GM21723 (cell line): Measurements from ENCODE around the gene PPARA.
A peak's percentile ranks its signal among the peaks of the same experiment; 100 is the strongest.
"Not testable (repeated sequence)": the region's sequence is repeated elsewhere in the genome, so short reads cannot be mapped to it uniquely, and the experiment has no call there.

ENCODE experiments used
- ATAC-seq: cut with Tn5 transposase; IDR thresholded peaks from one replicate; pipeline ENCODE4 v1.9.1; 2021; ENCODE audit warnings: mild to moderate bottlenecking, moderate library complexity; ENCODE audit not compliant: unreplicated experiment

Gene PPARA

GRCh38 chr22:46240506-46240905 lies 90.2 kb downstream of the PPARA start:
- no peak for ATAC-seq

GRCh38 chr22:46240907-46241306 lies 90.6 kb downstream of the PPARA start:
- no peak for ATAC-seq

DNA sequence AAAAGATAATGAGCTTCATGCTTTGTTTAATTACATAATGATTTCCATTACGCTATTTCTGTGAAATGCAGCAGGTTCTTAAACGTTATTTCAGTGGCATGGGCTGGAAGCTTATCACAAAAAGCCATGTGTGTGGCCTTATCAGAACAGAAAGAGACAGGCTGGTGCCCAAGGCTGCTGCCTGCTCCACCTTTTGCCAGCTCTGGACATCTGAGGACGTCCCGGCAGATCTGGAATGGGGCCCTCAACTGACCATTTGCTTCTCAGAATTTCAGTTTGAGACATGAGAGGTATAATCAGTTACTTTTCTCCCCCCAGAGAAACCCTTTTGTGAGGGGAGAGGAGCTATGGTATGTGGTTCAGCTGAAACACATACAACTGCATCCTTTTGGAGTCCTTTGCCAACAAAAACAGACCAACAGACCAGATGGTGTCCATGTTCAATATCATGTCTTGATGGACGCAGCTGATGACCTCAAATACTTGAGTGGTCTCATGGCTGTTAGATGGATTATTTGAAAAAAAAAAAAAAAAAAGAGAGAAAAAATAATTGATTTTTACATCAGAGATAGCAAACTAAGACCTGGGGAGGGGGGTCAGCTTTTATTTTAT lies 91.2 kb downstream of the PPARA start:
- no peak for ATAC-seq

- no peak for ATAC-seq
These were observed 91.8 kb downstream of the PPARA start for GRCh38 chr22:46242076-46242475.

- ATAC-seq = no peak
These were observed 94.4 kb downstream of the PPARA start for GRCh38 chr22:46244771-46245170.

DNA sequence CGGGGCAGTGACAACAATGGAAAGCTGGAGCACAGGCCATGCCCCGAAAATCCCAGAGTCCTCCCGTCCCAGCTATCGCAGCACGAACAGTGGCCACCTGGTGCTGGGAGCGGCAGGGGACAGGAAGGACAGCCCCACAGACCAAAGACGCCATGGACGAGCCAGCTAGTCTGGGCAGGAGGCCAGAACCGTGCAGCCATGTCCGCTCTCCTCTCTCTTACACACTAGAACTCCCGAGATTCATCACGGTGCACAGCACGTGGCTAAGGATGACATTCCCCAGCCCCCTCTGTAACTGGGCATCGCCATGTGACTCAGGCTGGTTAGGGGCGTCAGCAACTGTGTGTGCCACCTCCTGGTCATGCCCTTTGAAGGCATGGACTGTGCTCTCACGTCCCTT lies 95.2 kb downstream of the PPARA start:
- ATAC-seq = no peak

DNA sequence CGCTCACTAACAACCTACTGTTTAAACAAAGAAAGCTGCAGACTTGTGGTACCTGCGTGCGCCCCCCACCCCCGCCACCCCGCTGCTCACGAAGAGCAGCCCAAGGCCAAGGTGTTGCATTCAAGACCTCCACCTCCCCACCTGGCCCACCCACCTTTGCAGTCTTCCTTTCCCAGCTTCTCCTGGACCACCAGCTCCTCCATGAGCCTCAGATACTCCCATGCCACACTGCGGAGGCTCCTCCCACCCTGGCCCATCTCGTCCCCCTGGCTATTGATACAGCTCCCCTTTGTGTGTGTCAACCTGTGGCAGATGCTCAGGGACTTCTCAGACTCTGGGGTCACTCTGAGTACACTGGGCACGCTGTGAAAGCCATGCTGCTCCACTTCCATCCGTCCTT lies 95.9 kb downstream of the PPARA start:
- no peak for ATAC-seq

DNA sequence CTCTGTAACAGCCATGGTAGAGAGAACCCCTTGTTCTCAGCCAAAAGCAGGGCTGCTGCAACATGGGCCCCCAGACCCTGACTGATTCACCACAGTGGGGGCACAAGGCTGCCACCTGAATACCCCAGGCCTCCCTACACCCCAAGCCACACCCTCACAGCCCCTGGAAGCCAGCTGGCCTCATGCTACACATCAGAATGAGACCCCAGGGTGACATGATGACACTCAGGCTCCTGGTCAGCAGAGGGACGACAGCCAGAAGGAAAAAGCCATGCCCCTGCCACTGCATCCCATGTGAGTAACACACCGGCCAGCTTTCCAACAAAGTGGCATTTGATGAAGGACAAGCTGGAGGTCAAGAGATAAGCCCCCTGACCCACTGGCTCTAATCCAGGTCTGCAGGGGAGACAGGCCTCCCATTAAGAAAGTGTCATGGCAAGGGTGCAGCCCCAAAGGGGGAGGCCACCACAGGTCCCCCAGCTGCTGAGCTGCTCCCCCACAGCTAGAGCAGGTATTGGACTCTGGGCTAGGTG lies 97.2 kb downstream of the PPARA start:
- no peak for ATAC-seq

GRCh38 chr22:46250035-46250782 lies 99.9 kb downstream of the PPARA start, which contains the start of gene CDPF1:
CDPF1 (minus strand) TSS chr22:46250293; CDS start chr22:46248284, 2,009 bp downstream.
- peak; percentile 80 for ATAC-seq

GRCh38 chr22:46250783-46251125 lies 100.4 kb downstream of the PPARA start:
- peak; percentile 8 for ATAC-seq

GRCh38 chr22:46251266-46251665 lies 100.9 kb downstream of the PPARA start:
- no peak for ATAC-seq

DNA sequence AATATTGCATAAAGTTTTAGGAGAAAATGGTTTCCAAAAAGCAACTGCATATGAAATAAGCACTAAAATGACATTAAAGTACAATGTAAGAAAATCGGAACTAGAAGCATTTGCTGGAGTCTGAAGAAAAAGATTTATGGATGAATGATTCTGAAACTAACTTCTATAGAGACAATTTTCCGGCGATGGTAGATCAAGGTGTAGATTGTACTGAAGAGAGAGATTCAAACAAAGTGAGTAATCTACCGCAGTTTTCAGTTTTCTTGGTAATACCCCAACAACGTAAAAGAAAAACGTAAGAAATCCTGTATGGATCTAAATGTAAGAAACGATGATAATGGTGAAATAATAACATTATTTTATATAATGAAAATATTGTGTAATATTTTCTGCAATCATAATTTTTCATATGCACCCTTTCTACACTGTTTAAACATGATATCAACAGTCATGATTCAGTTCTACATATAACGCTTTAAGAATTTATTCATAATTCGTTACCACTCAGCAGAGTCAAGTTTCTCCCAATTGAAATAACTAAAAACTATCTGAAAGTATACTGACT lies 101.6 kb downstream of the PPARA start:
- no peak for ATAC-seq

- no peak for ATAC-seq
These were observed 106.1 kb downstream of the PPARA start for GRCh38 chr22:46256358-46256958.

GRCh38 chr22:46259374-46259773 lies 109.0 kb downstream of the PPARA start:
- ATAC-seq = no peak

GRCh38 chr22:46260038-46260437 lies 109.7 kb downstream of the PPARA start:
- no peak for ATAC-seq

DNA sequence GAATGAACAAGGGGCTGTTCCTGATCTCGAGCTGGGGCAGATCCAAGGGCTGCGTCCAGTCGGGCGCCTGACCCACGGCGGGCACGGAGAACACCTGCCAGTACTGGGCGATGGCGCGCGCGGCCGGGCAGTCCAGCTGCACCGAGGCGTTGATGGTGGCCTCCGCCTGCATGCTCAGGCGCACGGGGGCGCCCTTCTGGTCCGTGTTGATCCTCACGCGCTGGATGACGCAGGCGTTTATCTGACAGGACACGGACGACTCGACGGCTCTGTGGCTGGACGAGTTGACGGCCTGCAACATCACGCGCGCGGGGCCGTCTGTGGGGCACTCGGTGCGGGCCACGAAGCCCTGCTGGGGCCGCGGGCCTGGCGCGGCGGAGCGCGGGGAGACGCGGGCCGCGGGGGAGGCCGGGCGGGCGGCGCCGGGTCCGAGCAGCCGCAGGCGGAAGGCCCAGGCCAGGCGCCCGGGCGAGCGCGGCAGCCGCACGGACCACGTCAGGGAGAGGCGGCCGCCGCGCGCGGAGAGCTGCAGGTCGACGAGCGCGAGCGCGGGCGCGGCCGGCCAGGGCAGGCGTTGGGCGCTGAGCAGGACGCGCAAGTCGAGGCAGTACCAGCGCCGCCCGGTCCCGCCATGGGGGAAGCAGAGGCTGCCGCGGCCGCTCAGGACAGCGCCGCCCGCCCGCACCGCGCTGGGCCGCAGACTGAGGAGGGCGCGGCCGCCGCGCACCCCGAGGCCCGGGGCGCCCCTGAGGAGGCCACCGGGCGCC lies 112.3 kb downstream of the PPARA start:
- ATAC-seq = no peak

DNA sequence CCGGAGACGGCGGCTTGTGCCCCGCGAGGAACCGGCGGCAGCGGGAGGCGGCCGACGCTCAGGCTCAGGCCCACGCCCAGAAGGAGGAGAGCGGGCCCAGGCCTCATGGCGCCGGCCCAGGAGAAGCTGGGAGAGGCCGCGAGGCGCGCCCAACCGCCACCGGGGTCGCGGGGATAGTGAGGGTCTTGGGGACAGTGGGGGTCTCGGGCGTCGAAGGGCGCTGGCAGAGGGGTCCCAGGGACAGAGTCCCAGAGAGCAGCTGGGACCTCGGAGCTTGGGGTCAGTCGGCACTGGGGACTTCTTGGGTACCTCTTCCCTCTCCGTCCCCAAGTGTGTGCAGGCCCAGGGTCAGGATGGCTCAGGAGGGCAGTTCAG lies 112.9 kb downstream of the PPARA start, which contains the start of gene PKDREJ:
Gene PKDREJ (minus strand): TSS at position 128 of the 375 bp plus-strand sequence. CDS start 21 bp downstream, at position 107.
- no peak for ATAC-seq

DNA sequence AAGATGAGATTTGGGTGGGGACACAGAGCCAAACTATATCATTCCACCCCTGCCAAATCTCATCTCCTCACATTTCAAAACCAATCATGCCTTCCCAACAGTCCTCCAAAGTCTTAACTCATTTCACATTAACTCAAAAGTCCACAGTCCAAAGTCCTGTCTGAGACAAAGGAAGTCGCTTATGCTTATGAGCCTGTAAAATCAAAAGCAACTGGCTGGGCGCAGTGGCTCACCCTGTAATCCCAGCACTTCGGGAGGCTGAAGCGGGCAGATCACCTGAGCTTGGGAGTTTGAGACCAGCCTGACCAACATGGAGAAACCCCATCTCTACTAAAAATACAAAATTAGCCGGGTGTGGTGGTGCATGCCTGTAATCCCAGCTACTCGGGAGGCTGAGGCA lies 114.2 kb downstream of the PPARA start:
- not testable (repeated sequence) for ATAC-seq

- not testable (repeated sequence) for ATAC-seq
These were observed 115.3 kb downstream of the PPARA start for GRCh38 chr22:46265627-46266026.

GRCh38 chr22:46267431-46268279 lies 117.3 kb downstream of the PPARA start, which contains the start of gene TTC38:
TTC38 (plus strand) TSS chr22:46268008; CDS start chr22:46268040, 32 bp downstream.
- peak; percentile 76 for ATAC-seq
